HepG2 (cell line): Measurements from ENCODE around the gene OR6S1. TPM values are rescaled to one million over a fixed set of nuclear protein-coding genes. Genes with fewer than 3 reads are reported as not detected.

Experiments used
- FOXK1 ChIP-seq: sonication (generic); formaldehyde crosslinking; IDR thresholded peaks from 2 replicates; pipeline ENCODE4 v1.4.0; 2020; ENCODE audit warnings: low read depth, missing genetic modification reagents, borderline replicate concordance
- FOXO1 ChIP-seq: sonication (generic); formaldehyde crosslinking; IDR thresholded peaks from 2 replicates; pipeline ENCODE4 v1.4.0; 2020; ENCODE audit warnings: missing genetic modification reagents
- KDM5B ChIP-seq: sonication (generic); formaldehyde crosslinking; IDR thresholded peaks from 2 replicates; pipeline ENCODE4 v1.4.0; 2020; ENCODE audit warnings: missing genetic modification reagents, mild to moderate bottlenecking, borderline replicate concordance
- TMF1 ChIP-seq: sonication (generic); formaldehyde crosslinking; IDR thresholded peaks from 2 replicates; pipeline ENCODE4 v1.8.1; 2022; ENCODE audit warnings: low read depth, missing genetic modification reagents
- ZNF30 ChIP-seq: sonication (generic); formaldehyde crosslinking; IDR thresholded peaks from 2 replicates; pipeline ENCODE4 v1.5.0; 2020; ENCODE audit warnings: mild to moderate bottlenecking, missing genetic modification reagents
- ZNF335 ChIP-seq: sonication (generic); formaldehyde crosslinking; IDR thresholded peaks from 2 replicates; pipeline ENCODE4 v1.4.0; 2020; ENCODE audit warnings: missing genetic modification reagents
- polyA plus RNA-seq, 8 experiments: library from polyadenylated mRNA; depleted of rRNA in 3 of 8; stranded (reverse) in 7 of 8; unstranded in 1 of 8; fragments of >200 nt; fragmentation: Illumina TruSeq in 4 of 8; extraction: Trizol in 4 of 8; gene quantifications; 2 replicates each; pipeline versions ENCODE4 v1.2.1 to v1.2.3, GENCODE V29; 2011 to 2016; ENCODE audit warnings: low read depth in 4 of 8, missing spikeins in 1 of 8, mixed read lengths in 1 of 8; ENCODE audit not compliant: insufficient read depth in 1 of 8
- total RNA-seq, 5 experiments: library from RNA; depleted of rRNA; stranded (reverse); fragments of >200 nt; fragmentation: Illumina TruSeq; extraction: Trizol; gene quantifications; 2 replicates each; pipeline ENCODE4 v1.2.3, GENCODE V29; 2016; ENCODE audit warnings: low read depth in 1 of 5
- TF ChIP-seq, protein P1 (sequence below): sonication (generic); formaldehyde crosslinking; IDR thresholded peaks from 2 replicates; pipeline ENCODE4 v1.4.0; 2020; ENCODE audit warnings: mild to moderate bottlenecking, missing genetic modification reagents, borderline replicate concordance
- TF ChIP-seq, protein P2 (sequence below): sonication (generic); formaldehyde crosslinking; IDR thresholded peaks from 2 replicates; pipeline ENCODE4 v1.4.0; 2020; ENCODE audit warnings: mild to moderate bottlenecking, missing genetic modification reagents
- TF ChIP-seq, protein P3 (sequence below): sonication (generic); formaldehyde crosslinking; conservative IDR thresholded peaks from 2 replicates; pipeline ENCODE4 v1.8.0; 2022; ENCODE audit warnings: low read depth, missing genetic modification reagents
- TF ChIP-seq, protein P4 (sequence below): sonication (generic); formaldehyde crosslinking; IDR thresholded peaks from 2 replicates; pipeline ENCODE4 v1.4.0; 2020; ENCODE audit warnings: missing genetic modification reagents, mild to moderate bottlenecking, borderline replicate concordance
- TF ChIP-seq, protein P5 (sequence below): sonication (generic); formaldehyde crosslinking; IDR thresholded peaks from 2 replicates; pipeline ENCODE4 v1.5.0; 2020; ENCODE audit warnings: missing genetic modification reagents

Gene OR6S1
- total and polyA plus RNA-seq, 2 of the 13 experiments (the other 11 are each of a cell fraction or from before 2014, with no cell fraction given): 0.09 TPM; not detected in 1

DNA sequence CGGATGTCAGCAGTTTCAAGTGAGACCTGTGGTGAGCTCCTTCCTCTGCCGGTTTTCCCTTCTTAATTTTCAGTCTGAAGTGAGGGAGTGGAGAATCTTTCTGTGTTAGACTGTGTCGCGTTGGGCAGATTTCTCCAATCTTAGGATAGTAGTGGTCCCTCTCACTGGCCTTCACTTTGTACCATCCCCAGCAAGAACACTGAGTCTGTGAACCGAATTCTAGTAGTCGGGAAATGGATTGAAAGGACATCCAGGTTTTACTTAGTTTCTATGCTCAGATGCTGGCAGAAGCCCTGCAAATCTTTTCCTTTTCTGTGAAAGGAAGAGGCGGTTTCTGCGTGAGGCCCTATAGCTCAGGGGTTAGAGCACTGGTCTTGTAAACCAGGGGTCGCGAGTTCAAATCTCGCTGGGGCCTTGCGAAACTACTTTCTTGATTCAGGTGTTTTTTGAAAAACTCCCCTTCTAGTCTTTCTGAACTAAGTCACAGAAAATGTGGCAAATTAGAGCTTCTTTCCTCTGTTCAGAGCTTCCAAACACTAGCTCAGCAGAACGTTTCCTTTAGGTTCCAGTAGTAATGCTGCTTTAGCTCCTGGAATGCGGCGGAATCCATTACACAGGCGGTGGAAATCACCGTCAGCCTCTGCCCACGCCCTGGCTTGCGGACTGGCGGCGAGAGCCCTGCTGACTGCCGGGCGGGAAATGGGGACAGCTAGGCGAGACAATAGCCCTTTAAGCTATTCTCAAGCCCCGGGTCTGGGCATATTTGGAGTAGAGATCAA is 40.0 kb upstream of the OR6S1 start (continued):
- TF ChIP-seq, protein P1, sequence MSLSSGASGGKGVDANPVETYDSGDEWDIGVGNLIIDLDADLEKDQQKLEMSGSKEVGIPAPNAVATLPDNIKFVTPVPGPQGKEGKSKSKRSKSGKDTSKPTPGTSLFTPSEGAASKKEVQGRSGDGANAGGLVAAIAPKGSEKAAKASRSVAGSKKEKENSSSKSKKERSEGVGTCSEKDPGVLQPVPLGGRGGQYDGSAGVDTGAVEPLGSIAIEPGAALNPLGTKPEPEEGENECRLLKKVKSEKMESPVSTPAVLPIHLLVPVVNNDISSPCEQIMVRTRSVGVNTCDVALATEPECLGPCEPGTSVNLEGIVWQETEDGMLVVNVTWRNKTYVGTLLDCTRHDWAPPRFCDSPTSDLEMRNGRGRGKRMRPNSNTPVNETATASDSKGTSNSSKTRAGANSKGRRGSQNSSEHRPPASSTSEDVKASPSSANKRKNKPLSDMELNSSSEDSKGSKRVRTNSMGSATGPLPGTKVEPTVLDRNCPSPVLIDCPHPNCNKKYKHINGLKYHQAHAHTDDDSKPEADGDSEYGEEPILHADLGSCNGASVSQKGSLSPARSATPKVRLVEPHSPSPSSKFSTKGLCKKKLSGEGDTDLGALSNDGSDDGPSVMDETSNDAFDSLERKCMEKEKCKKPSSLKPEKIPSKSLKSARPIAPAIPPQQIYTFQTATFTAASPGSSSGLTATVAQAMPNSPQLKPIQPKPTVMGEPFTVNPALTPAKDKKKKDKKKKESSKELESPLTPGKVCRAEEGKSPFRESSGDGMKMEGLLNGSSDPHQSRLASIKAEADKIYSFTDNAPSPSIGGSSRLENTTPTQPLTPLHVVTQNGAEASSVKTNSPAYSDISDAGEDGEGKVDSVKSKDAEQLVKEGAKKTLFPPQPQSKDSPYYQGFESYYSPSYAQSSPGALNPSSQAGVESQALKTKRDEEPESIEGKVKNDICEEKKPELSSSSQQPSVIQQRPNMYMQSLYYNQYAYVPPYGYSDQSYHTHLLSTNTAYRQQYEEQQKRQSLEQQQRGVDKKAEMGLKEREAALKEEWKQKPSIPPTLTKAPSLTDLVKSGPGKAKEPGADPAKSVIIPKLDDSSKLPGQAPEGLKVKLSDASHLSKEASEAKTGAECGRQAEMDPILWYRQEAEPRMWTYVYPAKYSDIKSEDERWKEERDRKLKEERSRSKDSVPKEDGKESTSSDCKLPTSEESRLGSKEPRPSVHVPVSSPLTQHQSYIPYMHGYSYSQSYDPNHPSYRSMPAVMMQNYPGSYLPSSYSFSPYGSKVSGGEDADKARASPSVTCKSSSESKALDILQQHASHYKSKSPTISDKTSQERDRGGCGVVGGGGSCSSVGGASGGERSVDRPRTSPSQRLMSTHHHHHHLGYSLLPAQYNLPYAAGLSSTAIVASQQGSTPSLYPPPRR (CRISPR knock-in tag): no peak; the same call in 1 of the 2 replicates
- TF ChIP-seq, protein P2, sequence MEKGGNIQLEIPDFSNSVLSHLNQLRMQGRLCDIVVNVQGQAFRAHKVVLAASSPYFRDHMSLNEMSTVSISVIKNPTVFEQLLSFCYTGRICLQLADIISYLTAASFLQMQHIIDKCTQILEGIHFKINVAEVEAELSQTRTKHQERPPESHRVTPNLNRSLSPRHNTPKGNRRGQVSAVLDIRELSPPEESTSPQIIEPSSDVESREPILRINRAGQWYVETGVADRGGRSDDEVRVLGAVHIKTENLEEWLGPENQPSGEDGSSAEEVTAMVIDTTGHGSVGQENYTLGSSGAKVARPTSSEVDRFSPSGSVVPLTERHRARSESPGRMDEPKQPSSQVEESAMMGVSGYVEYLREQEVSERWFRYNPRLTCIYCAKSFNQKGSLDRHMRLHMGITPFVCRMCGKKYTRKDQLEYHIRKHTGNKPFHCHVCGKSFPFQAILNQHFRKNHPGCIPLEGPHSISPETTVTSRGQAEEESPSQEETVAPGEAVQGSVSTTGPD (CRISPR knock-in tag): 0 out of 2 replicates have a peak, but pooled peaks have one; percentile 20
- TF ChIP-seq ZNF335 (CRISPR knock-in tag) (no peak), KDM5B (CRISPR knock-in tag) (peak; percentile 63; the same call in 1 of the 2 replicates), FOXK1 (CRISPR knock-in tag) (peak; percentile 73; the same call in 1 of the 2 replicates), FOXO1 (CRISPR knock-in tag) (no peak; the same call in 1 of the 2 replicates), ZNF30 (no peak), TMF1 (CRISPR knock-in tag) (no peak)
- TF ChIP-seq, protein P3, sequence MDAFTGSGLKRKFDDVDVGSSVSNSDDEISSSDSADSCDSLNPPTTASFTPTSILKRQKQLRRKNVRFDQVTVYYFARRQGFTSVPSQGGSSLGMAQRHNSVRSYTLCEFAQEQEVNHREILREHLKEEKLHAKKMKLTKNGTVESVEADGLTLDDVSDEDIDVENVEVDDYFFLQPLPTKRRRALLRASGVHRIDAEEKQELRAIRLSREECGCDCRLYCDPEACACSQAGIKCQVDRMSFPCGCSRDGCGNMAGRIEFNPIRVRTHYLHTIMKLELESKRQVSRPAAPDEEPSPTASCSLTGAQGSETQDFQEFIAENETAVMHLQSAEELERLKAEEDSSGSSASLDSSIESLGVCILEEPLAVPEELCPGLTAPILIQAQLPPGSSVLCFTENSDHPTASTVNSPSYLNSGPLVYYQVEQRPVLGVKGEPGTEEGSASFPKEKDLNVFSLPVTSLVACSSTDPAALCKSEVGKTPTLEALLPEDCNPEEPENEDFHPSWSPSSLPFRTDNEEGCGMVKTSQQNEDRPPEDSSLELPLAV: no peak
- TF ChIP-seq, protein P4, sequence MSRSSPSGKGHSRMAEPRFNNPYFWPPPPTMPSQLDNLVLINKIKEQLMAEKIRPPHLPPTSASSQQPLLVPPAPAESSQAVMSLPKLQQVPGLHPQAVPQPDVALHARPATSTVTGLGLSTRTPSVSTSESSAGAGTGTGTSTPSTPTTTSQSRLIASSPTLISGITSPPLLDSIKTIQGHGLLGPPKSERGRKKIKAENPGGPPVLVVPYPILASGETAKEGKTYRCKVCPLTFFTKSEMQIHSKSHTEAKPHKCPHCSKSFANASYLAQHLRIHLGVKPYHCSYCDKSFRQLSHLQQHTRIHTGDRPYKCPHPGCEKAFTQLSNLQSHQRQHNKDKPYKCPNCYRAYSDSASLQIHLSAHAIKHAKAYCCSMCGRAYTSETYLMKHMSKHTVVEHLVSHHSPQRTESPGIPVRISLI (CRISPR knock-in tag): peak; percentile 48; the same call in 1 of the 2 replicates
- TF ChIP-seq, protein P5, sequence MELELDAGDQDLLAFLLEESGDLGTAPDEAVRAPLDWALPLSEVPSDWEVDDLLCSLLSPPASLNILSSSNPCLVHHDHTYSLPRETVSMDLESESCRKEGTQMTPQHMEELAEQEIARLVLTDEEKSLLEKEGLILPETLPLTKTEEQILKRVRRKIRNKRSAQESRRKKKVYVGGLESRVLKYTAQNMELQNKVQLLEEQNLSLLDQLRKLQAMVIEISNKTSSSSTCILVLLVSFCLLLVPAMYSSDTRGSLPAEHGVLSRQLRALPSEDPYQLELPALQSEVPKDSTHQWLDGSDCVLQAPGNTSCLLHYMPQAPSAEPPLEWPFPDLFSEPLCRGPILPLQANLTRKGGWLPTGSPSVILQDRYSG (CRISPR knock-in tag): no peak
